ENCODE results near the gene HECW1. TPM values are rescaled to one million over a fixed set of nuclear protein-coding genes. Genes with fewer than 3 reads are reported as not detected.

Gene HECW1
- total RNA-seq, 2 experiments from 2014 or later = not detected

- Mint-ChIP-seq H3K4me1 (no peaks in the 10 kb centered on the region), H3K27ac (no peak overlapping the region), H3K36me3 (no peaks in the 10 kb centered on the region), H3K27me3 (peaks cover 16% of the 10 kb centered on the region), H3K9me3 (ENCODE audit: low read depth) (no peaks in the 10 kb centered on the region), H3K4me3 (no peak overlapping the region)
- DNase-seq = no peak
- ATAC-seq = no peak
- CTCF ChIA-PET = interaction anchor here (1.2 kb wide), 1 partner anchor 163 kb away, joined by 4 read pairs; no protein-coding TSS in a partner anchor
Measured at GRCh38 chr7:43536773-43537172, 424.3 kb downstream of the HECW1 start.

- CTCF ChIA-PET = interaction anchor here (1.2 kb wide), 1 partner anchor 162 kb away, joined by 4 read pairs; no protein-coding TSS in a partner anchor
- no peaks in the 10 kb centered on the region for H3K36me3 Mint-ChIP-seq
- no peak overlapping the region for H3K4me3 Mint-ChIP-seq
- no peak for ATAC-seq
- no peak for DNase-seq
- H3K27me3 Mint-ChIP-seq = peaks cover 24% of the 10 kb centered on the region
- H3K4me1 Mint-ChIP-seq = no peaks in the 10 kb centered on the region
- H3K9me3 Mint-ChIP-seq (ENCODE audit: low read depth) = no peaks in the 10 kb centered on the region
- H3K27ac Mint-ChIP-seq = no peak overlapping the region
Measured at GRCh38 chr7:43537765-43538403, 425.4 kb downstream of the HECW1 start.

- Mint-ChIP-seq H3K27me3 (peaks cover 28% of the 10 kb centered on the region), H3K36me3 (no peaks in the 10 kb centered on the region), H3K4me1 (no peaks in the 10 kb centered on the region), H3K27ac (no peak overlapping the region), H3K9me3 (ENCODE audit: low read depth) (no peaks in the 10 kb centered on the region), H3K4me3 (no peak overlapping the region)
- CTCF ChIA-PET = no interaction called here
- DNase-seq = no peak
- no peak for ATAC-seq
Measured at GRCh38 chr7:43538404-43538771, 425.9 kb downstream of the HECW1 start.

GRCh38 chr7:43540471-43540870, 428.0 kb downstream of the HECW1 start:
- Mint-ChIP-seq H3K4me3 (no peak overlapping the region), H3K9me3 (ENCODE audit: low read depth) (no peaks in the 10 kb centered on the region), H3K27me3 (peaks cover 35% of the 10 kb centered on the region), H3K36me3 (no peaks in the 10 kb centered on the region), H3K27ac (no peak overlapping the region), H3K4me1 (no peaks in the 10 kb centered on the region)
- ATAC-seq = no peak
- CTCF ChIA-PET = no interaction called here
- DNase-seq = no peak

- no peaks in the 10 kb centered on the region for H3K36me3 Mint-ChIP-seq
- H3K27me3 Mint-ChIP-seq = peaks cover 53% of the 10 kb centered on the region
- DNase-seq = no peak
- H3K4me1 Mint-ChIP-seq = no peaks in the 10 kb centered on the region
- no peaks in the 10 kb centered on the region for H3K9me3 Mint-ChIP-seq (ENCODE audit: low read depth)
- no peak overlapping the region for H3K4me3 Mint-ChIP-seq
- ATAC-seq = no peak
- CTCF ChIA-PET = interaction anchor here (1.0 kb wide), 2 partner anchors 26 to 40 kb away, joined by 3 read pairs; partner anchors contain the start of gene STK17A
- no peak overlapping the region for H3K27ac Mint-ChIP-seq
Measured at GRCh38 chr7:43542716-43543115, 430.3 kb downstream of the HECW1 start.

- CTCF ChIA-PET = no interaction called here
Measured at GRCh38 chr7:43546231-43546630, 433.8 kb downstream of the HECW1 start.

GRCh38 chr7:43550427-43550826, 438.0 kb downstream of the HECW1 start:
- ATAC-seq = no peak
- no peaks in the 10 kb centered on the region for H3K9me3 Mint-ChIP-seq (ENCODE audit: low read depth)
- H3K4me3 Mint-ChIP-seq = no peak overlapping the region
- H3K27ac Mint-ChIP-seq = no peak overlapping the region
- CTCF ChIA-PET = no interaction called here
- H3K36me3 Mint-ChIP-seq = no peaks in the 10 kb centered on the region
- peaks cover 15% of the 10 kb centered on the region for H3K4me1 Mint-ChIP-seq
- H3K27me3 Mint-ChIP-seq = peaks cover 44% of the 10 kb centered on the region
- no peak for DNase-seq

More at GRCh38 chr7:43546231-43546630, 433.8 kb downstream of the HECW1 start:
- H3K27ac Mint-ChIP-seq = no peak overlapping the region
- no peaks in the 10 kb centered on the region for H3K9me3 Mint-ChIP-seq (ENCODE audit: low read depth)
- H3K27me3 Mint-ChIP-seq = peaks cover 57% of the 10 kb centered on the region
- DNase-seq (no peak), ATAC-seq (no peak)
- H3K4me3 Mint-ChIP-seq = no peak overlapping the region
- no peaks in the 10 kb centered on the region for H3K4me1 Mint-ChIP-seq
- H3K36me3 Mint-ChIP-seq = no peaks in the 10 kb centered on the region

GRCh38 chr7:43552122-43552521, 439.7 kb downstream of the HECW1 start:
- H3K4me1 Mint-ChIP-seq = peaks cover 15% of the 10 kb centered on the region
- no peak for ATAC-seq
- no peak overlapping the region for H3K4me3 Mint-ChIP-seq
- H3K27ac Mint-ChIP-seq = no peak overlapping the region
- peaks cover 37% of the 10 kb centered on the region for H3K27me3 Mint-ChIP-seq
- no peak for DNase-seq
- no peaks in the 10 kb centered on the region for H3K9me3 Mint-ChIP-seq (ENCODE audit: low read depth)
- no peaks in the 10 kb centered on the region for H3K36me3 Mint-ChIP-seq
- CTCF ChIA-PET = no interaction called here

GRCh38 chr7:43553999-43554398, 441.6 kb downstream of the HECW1 start:
- CTCF ChIA-PET = interaction anchor here (0.7 to 1.8 kb wide), 3 partner anchors 28 to 192 kb away, joined by 3 to 4 read pairs (median 3); partner anchors contain the start of gene STK17A
- no peak overlapping the region for H3K4me3 Mint-ChIP-seq
- H3K27me3 Mint-ChIP-seq = peaks cover 41% of the 10 kb centered on the region
- no peaks in the 10 kb centered on the region for H3K9me3 Mint-ChIP-seq (ENCODE audit: low read depth)
- H3K4me1 Mint-ChIP-seq = peaks cover 15% of the 10 kb centered on the region
- DNase-seq (no peak), ATAC-seq (no peak)
- no peaks in the 10 kb centered on the region for H3K36me3 Mint-ChIP-seq
- H3K27ac Mint-ChIP-seq = no peak overlapping the region

GRCh38 chr7:43554423-43554822, 442.0 kb downstream of the HECW1 start:
- no peak overlapping the region for H3K4me3 Mint-ChIP-seq
- CTCF ChIA-PET = interaction anchor here (1.8 kb wide), 1 partner anchor 28 kb away, joined by 4 read pairs; the partner anchor contains the start of gene STK17A
- no peaks in the 10 kb centered on the region for H3K36me3 Mint-ChIP-seq
- no peaks in the 10 kb centered on the region for H3K9me3 Mint-ChIP-seq (ENCODE audit: low read depth)
- DNase-seq = no peak
- peaks cover 41% of the 10 kb centered on the region for H3K27me3 Mint-ChIP-seq
- peaks cover 15% of the 10 kb centered on the region for H3K4me1 Mint-ChIP-seq
- ATAC-seq = no peak
- no peak overlapping the region for H3K27ac Mint-ChIP-seq

- peaks cover 48% of the 10 kb centered on the region for H3K27me3 Mint-ChIP-seq
- peaks cover 15% of the 10 kb centered on the region for H3K4me1 Mint-ChIP-seq
- DNase-seq = no peak
- ATAC-seq = no peak
- no peak overlapping the region for H3K4me3 Mint-ChIP-seq
- no peaks in the 10 kb centered on the region for H3K9me3 Mint-ChIP-seq (ENCODE audit: low read depth)
- CTCF ChIA-PET = no interaction called here
- no peak overlapping the region for H3K27ac Mint-ChIP-seq
- H3K36me3 Mint-ChIP-seq = no peaks in the 10 kb centered on the region
Measured at GRCh38 chr7:43557831-43558495, 445.5 kb downstream of the HECW1 start.

- Mint-ChIP-seq H3K9me3 (ENCODE audit: low read depth) (no peaks in the 10 kb centered on the region), H3K36me3 (no peaks in the 10 kb centered on the region), H3K27ac (no peak overlapping the region), H3K4me3 (no peak overlapping the region), H3K27me3 (peaks cover 55% of the 10 kb centered on the region), H3K4me1 (peaks cover 6% of the 10 kb centered on the region)
- no peak for DNase-seq
- no peak for ATAC-seq
- CTCF ChIA-PET = interaction anchor here (1.0 kb wide), 1 partner anchor 9 kb away, joined by 3 read pairs; no protein-coding TSS in a partner anchor
Measured at GRCh38 chr7:43559171-43559945, 446.9 kb downstream of the HECW1 start.

GRCh38 chr7:43559946-43560335, 447.5 kb downstream of the HECW1 start:
- Mint-ChIP-seq H3K4me1 (peaks cover under 1% of the 10 kb centered on the region), H3K27ac (no peak overlapping the region), H3K27me3 (peaks cover 54% of the 10 kb centered on the region), H3K36me3 (no peaks in the 10 kb centered on the region), H3K4me3 (no peak overlapping the region), H3K9me3 (ENCODE audit: low read depth) (no peaks in the 10 kb centered on the region)
- ATAC-seq (no peak), DNase-seq (no peak)
- CTCF ChIA-PET = interaction anchor here (1.0 kb wide), 1 partner anchor 9 kb away, joined by 3 read pairs; no protein-coding TSS in a partner anchor

Measured in activated CD8-positive, alpha-beta memory T cell treated with anti-CD3 and anti-CD28 coated beads, Interleukin-2, amount 10 ng/mL, durations not matched to agents 7 days and 5 days (primary cell).